NCI-H2081 treated with DMSO at 0.1 percent for 48 hours (cell line): ENCODE results near the gene PDZD2.
"Not testable (repeated sequence)": the region's sequence is repeated elsewhere in the genome, so short reads cannot be mapped to it uniquely, and the experiment has no call there.

ENCODE experiments used
- DNase-seq: peaks from one replicate; lab custom pipeline; 2025; lab: John Stamatoyannopoulos, UW

PDZD2 gene

GRCh38 chr5:31733371-31733770 is 94.4 kb downstream of the PDZD2 start:
- DNase-seq, result no peak

GRCh38 chr5:31736127-31736526 is 97.2 kb downstream of the PDZD2 start:
- DNase-seq, result no peak

DNA sequence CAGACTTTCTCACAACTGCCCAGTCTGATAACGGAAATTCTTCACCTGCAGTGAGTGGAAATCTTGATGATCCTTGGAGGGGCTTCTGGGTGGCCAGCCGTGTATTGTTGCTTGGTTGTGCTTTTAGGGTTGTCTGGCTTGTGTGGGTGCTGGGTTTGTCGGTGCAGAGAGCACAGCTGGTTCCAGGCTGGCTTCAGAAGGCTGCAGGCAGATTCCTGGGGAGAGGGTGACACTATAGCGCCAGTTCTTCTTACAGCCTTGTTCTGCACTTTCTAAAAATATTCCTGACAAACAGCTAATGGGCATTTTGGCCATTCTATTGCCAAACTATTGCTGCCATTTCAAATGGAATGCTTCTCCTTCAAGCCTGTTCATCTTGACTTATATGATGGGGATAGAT is 99.3 kb downstream of the PDZD2 start:
- DNase-seq, result no peak

DNA sequence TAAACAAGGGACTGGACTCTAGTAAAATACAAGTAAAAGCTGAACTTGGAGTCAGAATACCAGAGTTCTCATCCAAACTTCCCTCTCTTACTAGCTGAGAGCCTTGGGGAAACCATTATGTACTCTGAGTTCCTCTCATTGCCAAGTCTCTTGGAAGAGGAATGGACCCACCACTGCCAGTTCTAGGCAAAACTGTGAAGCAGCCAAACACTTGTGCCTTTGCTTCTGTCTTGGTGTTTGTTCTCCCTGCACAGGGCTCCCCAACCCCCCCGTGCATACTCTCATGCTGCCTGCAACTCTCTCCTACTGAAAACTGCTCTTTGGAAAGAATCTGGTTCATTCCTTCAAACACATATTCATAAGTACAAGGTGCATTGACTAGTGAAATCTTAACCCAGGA is 102.6 kb downstream of the PDZD2 start:
- no peak for DNase-seq

GRCh38 chr5:31743678-31744077 is 104.7 kb downstream of the PDZD2 start:
- no peak for DNase-seq

DNA sequence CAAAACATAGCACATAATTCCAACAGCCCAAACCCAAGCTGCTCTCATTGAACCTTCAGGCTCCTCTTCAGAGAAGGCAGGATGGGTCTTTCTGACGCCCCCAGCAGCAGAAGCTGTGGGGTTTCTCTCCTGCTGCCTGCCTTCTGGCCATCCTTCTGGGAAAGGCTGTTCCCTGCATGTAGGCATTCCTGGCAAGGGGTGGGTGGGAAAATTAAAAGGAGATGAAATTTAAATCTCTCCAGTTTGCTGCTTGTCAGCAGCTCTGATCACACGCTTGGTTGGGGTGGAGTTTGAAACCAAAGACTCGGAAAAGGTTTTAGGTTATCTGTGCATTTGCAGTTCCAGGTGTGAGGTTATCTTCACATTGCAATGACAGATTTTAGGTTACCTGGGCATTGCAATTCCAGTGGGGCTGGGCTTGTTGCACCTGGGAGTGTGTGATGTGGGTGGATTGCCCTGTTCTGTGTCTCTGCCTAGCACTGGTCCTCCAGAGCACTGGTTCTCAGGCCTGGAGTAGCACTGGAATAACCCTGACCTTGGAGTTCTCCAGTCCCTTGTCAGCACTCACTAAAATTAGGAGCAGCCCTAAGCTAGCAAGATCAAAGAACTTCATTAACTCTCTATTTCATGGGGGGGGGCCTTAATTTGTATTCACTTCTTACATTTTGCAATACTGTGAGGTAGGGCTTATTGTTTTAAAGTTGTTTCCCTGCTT is 109.7 kb downstream of the PDZD2 start:
- no peak for DNase-seq

- DNase-seq, result no peak
Measured at GRCh38 chr5:31750215-31750614, 111.3 kb downstream of the PDZD2 start.

GRCh38 chr5:31751610-31752009 is 112.7 kb downstream of the PDZD2 start:
- DNase-seq, result no peak

DNA sequence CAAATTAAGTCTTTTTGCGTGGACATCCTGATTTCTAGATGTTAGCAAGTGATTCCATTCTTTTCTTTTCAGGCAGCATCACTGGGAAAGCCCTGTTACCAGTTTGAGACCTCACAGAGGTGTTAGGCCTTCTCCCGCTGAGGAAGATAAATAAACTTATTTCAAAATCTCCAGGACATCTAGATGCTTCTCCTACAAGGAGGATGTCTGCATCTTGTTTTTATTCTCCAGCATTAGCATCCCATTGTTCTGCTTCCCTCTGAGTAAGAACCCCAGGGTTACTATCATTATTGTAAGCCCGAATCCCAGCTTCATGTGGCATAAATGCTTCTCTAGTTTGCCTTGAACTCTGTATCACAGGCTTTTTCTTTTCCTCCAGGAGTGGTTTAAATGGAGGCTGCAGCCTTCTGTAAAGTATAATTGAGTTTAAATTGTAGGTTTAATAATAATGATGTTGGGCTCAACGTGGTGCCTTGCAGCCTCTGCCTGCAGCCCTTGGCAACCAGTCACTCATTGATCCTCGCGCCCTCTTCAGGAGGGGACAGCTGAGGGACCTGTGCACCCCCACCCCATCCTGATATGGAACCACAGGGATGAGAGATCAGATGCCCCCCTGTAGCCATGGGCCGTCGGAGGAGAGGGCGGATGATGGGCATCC is 114.9 kb downstream of the PDZD2 start:
- no peak for DNase-seq

GRCh38 chr5:31754358-31754704 is 115.4 kb downstream of the PDZD2 start:
- no peak for DNase-seq

- no peak for DNase-seq
Measured at GRCh38 chr5:31754741-31755675, 116.1 kb downstream of the PDZD2 start.

DNA sequence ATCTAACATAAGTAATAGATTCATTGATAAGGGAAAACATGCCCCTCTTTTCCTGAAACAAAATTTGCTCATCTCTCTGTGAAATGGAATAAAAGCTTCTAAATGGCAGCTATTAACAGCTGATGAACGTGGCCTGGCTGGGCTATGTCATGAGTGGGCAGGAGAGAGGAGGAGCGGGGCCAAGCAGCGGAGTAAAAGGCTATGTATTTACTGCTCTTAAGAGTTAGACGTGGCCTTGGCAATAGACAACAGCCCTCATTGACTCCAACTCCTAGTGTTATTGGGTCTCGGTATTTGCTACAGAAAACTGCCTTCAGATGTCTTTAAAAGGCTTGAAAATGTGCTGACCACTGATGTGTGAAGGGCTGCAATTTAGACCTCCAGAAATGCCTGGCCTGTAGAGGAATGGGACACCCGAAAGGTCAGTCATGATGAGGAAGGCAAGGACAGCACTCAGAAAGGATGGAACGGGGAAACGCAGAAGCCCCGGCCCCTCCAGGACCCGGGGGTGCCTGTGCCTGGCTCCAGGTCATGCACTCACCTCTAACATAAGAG is 116.8 kb downstream of the PDZD2 start:
- DNase-seq, result no peak

GRCh38 chr5:31757806-31758205 is 118.9 kb downstream of the PDZD2 start:
- DNase-seq, result no peak

DNA sequence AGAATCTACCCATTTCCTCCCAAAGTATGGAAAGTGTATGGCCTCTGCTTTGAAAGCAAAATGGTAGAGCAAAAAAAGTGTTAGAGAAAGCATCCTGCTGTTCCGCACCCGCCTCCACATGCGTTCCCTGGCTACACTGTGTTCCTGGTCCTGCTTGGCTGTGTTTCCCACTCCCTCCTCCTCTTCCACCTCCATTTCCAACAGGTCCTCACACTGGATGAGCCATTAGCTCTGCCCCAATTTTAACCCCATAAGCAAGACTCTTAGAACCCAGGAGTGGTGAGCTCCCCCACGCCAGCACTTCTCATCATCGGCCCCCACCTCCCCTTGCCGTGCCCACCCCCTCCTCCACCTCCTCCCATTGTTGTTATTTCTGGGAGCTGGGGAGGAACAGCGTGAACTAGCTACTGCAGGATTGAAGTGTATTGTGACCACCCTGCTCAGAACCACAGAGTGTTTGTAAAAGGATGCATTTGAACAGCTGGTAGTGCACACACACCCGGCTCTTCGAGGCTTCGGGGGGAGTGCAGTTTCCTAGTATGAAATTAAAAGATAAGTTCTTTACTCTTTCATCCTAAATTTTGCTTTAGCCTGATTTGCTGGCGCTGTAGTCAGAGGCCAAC is 120.0 kb downstream of the PDZD2 start:
- DNase-seq, result no peak

GRCh38 chr5:31759925-31760324 is 121.0 kb downstream of the PDZD2 start:
- DNase-seq, result no peak

DNA sequence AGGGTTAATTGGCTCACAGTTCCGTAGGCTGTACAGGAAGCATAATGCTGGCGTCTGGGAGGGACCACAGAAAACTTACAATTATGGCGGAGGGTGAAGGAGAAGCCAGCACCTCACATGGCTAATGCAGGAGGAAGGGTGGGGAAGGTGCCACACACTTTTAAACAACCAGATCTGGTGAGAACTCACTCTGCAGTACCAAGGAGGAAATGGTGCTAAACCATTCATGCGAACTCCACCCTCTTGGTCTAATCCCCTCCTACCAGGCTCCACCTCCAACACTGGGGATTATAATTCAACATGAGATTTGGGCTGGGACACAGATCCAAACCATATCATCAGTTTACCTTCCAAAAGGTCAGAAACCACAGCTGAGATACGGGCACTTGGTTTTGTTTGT is 122.9 kb downstream of the PDZD2 start:
- DNase-seq, result no peak

GRCh38 chr5:31763424-31763823 is 124.5 kb downstream of the PDZD2 start:
- DNase-seq, result no peak

DNA sequence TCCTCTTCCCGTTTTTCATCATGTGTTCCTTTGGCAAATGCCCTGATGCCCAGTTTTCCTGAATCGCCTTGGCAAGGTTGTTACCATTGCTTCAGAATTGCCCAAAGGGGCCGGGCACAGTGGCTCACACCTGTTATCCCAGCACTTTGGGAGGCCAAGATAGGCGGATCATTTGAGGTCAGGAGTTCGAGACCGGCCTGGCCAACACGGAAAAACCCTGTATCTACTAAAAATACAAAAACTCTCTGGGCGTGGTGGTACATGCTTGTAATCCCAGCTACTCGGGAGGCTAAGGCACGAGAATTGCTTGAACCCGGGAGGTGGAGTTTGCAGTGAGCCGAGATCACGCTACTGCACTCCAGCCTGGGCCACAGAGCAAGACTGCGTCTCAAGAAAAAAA is 125.8 kb downstream of the PDZD2 start:
- not testable (repeated sequence) for DNase-seq

DNA sequence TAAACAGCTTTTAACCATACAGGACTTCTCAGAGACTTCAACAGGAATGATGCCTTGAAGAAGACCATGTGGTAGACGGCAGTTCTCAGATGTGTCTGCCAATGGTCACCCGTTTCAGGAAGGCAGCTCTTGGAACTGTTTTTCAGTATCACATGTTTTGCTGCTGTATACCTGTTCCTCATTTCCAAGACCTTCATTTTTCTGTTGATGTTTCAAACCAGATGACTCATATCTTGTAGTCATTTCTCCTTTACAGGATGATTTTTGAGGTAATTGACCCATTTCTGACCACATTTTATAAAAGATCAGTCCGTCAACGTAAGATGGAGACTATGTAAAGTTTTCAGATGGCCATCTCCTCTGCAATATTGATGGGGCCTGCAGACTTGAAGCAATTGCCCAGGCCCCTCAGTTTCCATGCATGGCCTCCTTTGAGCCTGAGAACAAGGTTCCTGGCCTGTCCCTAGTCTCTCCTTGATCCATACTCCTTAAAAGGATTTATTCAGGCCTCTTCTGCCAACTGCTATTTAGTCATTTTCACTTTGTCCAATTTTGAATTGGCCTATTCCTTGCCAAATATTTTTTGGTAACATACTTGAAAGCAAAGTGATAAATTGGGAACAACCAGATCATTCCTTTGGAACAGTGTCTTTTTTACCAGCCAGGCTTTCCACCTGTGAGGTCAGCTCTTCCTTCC is 128.6 kb downstream of the PDZD2 start:
- no peak for DNase-seq

DNA sequence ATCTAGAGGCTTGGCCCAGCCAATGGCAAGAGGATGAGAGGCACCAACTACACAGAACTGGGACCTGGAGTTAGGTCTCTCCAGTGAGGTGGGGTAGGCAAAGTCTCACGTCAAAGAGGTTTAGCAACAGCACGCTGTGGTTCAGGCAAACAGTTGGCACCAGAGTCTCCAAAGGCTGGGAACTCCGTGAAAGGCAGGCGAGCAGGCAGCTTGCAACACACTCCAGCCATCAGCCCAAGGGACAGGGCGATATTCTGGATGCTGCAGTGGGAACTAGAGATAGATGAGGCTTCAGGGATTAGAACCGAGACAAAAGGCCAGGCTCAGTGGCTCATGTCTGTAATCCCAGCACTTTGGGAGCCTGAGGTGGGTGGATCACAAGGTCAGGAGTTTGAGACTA is 129.1 kb downstream of the PDZD2 start:
- DNase-seq, result no peak

GRCh38 chr5:31768784-31769183 is 129.9 kb downstream of the PDZD2 start:
- no peak for DNase-seq

DNA sequence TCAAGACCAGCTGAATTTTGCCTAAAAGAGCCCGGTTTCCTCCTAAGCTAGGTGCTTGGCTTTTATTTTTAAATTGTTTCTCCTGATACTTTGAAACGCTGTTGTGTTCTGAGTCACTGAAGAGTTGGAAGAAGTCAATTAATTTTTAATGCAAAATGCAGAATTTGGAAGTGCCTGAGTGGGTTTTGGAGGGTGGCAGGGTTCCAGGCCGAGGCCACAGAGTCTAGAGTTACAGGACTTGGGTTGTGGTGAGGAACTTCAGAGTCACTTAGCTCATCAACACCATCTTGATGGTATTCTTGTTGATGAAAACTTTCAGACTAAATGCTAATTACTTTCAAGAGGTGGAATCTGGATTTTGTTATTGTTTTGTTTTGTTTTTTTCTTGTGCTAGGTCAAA is 130.6 kb downstream of the PDZD2 start:
- DNase-seq, result no peak
